Posterior cingulate gyrus (tissue), 11 donors: Measurements from ENCODE around the gene TARBP1.

Source experiments
- DNase-seq, 10 donors: peaks; one replicate each; pipeline versions ENCODE4 v3.0.0 to v3.0.0-alpha.2; 2020 to 2021; ENCODE audit warnings: mixed read lengths in 3 of 10
- intact Hi-C: fragments of 100-400 bp; cut with DNase I; formaldehyde crosslinking; loops from one replicate; pipeline ENCODE4 v1.15.1; 2023

The TARBP1 gene

GRCh38 chr1:234458352-234459017, 20.5 kb downstream of the TARBP1 start:
- no peak for DNase-seq
- intact Hi-C loops, result no loop called here

- no peak for DNase-seq
- intact Hi-C loops, result no loop called here
These were observed 24.1 kb downstream of the TARBP1 start for GRCh38 chr1:234454926-234455325.

DNA sequence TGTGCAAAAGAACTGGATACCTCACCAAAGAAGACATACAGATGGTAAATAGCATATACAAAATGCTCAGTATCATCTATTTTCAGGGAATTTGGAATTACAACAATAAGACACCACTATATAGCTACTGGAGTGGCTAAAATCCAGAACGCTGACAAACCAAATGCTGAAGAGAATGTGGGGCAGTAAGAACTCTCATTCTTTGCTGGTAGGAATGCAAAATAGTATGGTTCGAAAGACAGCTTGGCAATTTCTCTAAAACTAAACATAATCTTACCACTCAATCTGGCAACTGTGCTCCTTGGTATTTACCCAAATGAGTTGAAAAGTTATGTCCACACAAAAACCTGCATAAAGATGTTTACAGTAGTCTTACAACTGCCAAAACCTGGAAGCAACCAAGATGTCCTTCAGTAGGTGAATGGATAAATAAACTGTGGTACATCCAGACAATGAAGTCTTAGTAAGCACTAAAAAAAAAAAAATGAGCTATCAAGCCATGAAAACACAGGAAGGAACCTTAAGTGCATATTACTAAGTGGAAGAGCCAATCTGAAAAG, 26.5 kb downstream of the TARBP1 start:
- intact Hi-C loops, result no loop called here

GRCh38 chr1:234440348-234440747, 38.6 kb downstream of the TARBP1 start:
- intact Hi-C loops, result no loop called here
- no peak for DNase-seq

More for the DNA sequence above, 26.5 kb downstream of the TARBP1 start:
- DNase-seq, result no peak

DNA sequence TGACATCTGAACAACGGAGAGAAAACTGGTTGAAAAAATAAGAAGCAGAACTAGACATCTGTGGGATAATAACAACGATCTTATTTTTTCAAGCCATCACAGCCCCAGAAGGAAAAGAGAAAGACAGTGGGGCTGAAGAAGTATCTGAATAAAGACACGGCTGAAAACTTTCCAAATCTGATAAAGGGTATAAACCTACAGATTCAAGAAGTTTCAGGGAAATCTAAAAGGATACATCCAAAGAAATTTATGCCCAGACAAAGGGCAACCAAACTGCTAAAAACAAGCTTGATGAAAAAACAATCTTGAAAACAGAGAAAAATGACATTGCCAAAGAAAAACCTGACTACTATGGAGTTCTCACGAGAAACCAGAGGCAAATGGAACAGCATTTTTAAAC, 40.4 kb downstream of the TARBP1 start:
- no peak for DNase-seq
- intact Hi-C loops, result no loop called here

DNA sequence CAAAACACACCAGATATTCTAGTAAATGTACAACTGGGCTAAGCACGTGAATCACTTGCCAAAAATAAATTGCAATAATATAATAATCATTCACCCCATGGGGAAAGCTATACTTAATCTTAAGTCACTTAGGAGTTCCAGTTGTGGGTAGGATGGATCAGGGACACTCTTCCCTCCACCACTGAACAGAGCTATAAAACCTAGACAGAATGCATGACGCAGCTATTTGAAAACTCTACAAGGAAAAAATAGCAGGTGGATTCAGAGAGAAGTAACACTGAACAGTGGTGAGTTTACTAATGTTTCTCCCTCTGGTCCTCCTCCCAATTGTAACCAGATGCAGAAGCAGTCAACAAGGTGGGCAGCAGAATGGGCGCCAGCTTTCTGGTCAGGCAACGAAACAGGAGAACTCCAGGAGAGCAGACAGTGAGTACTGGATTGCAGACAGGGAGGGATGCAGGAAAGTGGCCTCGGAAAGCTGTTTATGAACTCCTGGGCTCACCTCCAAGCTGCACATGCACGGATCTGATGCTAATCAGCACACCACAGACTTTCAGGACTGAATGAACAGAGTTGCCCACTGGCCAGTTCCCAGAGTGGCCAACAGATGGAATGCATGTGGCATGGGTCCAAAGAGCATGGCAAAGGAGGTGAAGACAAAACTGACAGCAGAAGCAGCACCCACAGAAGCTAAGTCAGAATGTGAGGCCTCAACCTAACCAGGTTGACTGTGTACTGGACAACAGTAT, 41.4 kb downstream of the TARBP1 start:
- intact Hi-C loops, result no loop called here
- peak in 4 of 10 donors; percentile 8 to 64 (median 34) for DNase-seq

DNA sequence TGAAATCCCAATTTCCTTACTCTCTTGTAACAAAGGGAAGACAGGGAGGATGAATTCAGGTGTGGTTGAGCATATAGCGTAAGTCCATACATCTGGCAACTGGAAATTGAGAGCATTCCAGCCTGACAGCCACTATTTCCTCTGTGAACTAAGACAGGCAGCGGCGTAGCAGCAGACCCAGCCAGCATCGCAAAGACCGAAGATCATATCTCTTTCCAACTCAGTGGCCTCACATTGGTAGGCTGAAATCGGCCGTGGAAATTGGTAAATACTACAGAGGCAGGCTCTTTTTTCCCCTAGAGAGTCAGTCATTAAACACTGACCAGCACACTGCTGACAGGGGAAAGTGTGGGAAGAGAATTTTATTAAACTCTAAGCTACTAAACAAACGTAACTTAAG, 43.4 kb downstream of the TARBP1 start:
- intact Hi-C loops, result no loop called here
- DNase-seq, result no peak

GRCh38 chr1:234434706-234435105, 44.3 kb downstream of the TARBP1 start:
- intact Hi-C loops, result no loop called here
- DNase-seq, result no peak

- intact Hi-C loops, result no loop called here
These were observed 45.3 kb downstream of the TARBP1 start for GRCh38 chr1:234433563-234434285.

GRCh38 chr1:234431255-234431654, 47.7 kb downstream of the TARBP1 start:
- no peak for DNase-seq
- intact Hi-C loops, result no loop called here

More at GRCh38 chr1:234433563-234434285, 45.3 kb downstream of the TARBP1 start:
- DNase-seq, result no peak

DNA sequence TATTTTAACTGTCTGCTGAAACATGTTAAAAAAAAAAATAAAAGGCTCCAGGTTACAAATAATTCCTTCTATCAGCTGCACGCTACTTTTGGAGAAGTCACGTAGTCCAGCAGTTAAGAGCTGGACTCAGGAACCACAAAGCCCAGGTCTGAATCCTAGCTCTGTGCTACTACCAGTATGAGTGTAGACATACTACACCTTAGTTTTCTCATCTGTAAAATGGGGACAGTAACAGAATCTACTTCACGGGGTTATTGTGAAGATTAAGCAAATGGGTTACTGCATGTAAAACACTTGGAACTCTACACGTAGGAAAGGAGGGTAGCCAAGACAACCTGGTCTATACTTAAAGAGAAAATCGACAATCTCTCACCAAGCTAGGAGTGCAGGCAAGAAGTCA, 48.3 kb downstream of the TARBP1 start:
- intact Hi-C loops, result no loop called here
- no peak for DNase-seq

- intact Hi-C loops, result no loop called here
These were observed 49.6 kb downstream of the TARBP1 start for GRCh38 chr1:234429434-234429806.

GRCh38 chr1:234427950-234428646, 50.9 kb downstream of the TARBP1 start:
- DNase-seq, result no peak
- intact Hi-C loops, result no loop called here

More at GRCh38 chr1:234429434-234429806, 49.6 kb downstream of the TARBP1 start:
- no peak for DNase-seq

GRCh38 chr1:234413990-234414389, 65.0 kb downstream of the TARBP1 start:
- intact Hi-C loops, result loop anchor here (5.0 kb wide), 1 partner anchor 302 kb away; no protein-coding TSS in a partner anchor
- no peak for DNase-seq

GRCh38 chr1:234413485-234413884, 65.5 kb downstream of the TARBP1 start:
- intact Hi-C loops, result loop anchor here (5.0 kb wide), 1 partner anchor 301 kb away; no protein-coding TSS in a partner anchor

DNA sequence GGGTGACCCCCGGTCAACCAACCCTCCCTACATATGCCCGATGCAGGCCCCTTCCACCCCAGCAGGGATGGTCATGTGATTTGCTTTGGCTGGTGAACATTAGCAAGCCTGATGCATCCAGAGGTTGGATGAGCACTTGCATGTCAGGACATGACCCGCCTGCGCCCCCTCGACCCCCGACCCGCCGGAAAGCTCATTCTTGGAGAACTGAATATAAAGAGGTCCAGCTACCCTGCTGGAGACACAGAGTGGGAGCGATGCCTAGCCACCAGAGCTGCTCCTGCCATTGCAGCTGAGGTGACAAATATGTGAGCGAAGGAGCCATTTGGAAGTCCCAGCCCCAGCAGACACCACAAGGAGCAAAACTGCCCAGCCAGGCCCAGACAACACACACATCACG, 66.1 kb downstream of the TARBP1 start:
- intact Hi-C loops, result loop anchor here (5.0 kb wide), 1 partner anchor 301 kb away; no protein-coding TSS in a partner anchor
- DNase-seq, result no peak

More at GRCh38 chr1:234413485-234413884, 65.5 kb downstream of the TARBP1 start:
- DNase-seq, result no peak

DNA sequence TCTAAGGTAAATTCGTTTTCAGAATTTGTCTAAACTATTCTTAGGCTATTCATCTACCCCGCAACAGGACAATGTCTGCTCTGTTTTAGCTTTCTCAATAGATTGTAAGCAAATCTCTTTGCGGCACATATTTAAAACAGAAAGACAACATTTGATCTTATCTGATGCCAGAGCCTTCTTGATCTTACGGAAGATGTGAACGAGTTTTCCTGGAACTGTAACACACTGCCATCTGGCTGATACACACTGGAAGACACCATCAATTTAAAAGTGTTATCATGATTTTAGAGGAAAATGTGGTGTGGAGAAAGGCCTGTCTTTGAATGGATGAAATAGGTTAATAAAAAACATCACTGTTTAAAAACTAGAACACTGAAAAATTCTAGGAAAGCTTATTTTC, 69.7 kb downstream of the TARBP1 start:
- DNase-seq, result no peak
- intact Hi-C loops, result no loop called here

DNA sequence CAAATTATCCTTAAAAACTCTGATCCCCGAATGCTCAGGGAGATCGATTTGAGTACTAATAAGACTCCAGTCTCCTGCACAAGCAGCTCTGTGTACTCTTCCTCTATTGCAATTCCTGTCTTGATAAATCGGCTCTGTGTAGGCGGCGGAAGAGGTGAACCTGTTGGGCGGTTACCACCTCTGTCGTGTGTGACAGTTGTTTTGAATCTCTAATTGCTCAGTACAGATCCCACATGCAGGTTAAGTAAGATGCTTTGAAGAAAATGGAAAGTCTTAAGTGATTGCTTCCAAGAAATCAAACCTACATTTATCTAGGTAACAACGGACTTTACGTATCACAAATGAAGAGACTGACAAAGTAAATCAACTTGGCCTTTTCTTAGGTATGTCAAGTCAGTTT, 70.2 kb downstream of the TARBP1 start:
- intact Hi-C loops, result no loop called here
- no peak for DNase-seq

GRCh38 chr1:234406871-234407270, 72.1 kb downstream of the TARBP1 start:
- intact Hi-C loops, result no loop called here
- no peak for DNase-seq

DNA sequence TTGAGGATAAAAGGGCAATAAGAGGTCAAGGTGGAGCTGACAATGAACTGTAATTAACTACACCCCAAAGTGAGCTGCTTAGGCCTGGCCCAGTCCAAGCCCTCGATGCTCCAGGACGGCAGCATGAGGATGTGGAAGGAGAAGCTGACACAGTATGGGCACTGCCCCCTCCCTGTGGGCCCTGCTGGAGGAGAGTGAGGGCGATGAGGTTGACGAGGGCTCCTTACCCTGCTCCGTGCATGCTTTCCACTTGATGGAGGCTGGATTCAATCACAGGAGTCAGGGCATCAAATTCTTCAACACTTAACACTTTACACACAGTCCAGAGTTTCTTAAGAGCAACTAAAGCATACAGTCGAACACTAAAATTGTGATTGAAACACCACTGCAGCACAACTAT, 73.3 kb downstream of the TARBP1 start:
- intact Hi-C loops, result no loop called here
- DNase-seq, result no peak
